GM12872 (cell line): ENCODE measurements around the gene RAD18.

Experiments
- CTCF ChIP-seq: IDR thresholded peaks from 3 replicates; pipeline ENCODE4 v1.5.1; 2011; ENCODE audit warnings: low read depth, mild to moderate bottlenecking, low read length, moderate library complexity; ENCODE audit not compliant: insufficient read depth

Gene RAD18

GRCh38 chr3:8997151-8997550, 33.9 kb upstream of the RAD18 start:
- TF ChIP-seq CTCF = no peak

GRCh38 chr3:8996681-8997121, 33.4 kb upstream of the RAD18 start:
- no peak for TF ChIP-seq CTCF

- no peak for TF ChIP-seq CTCF
Measured at GRCh38 chr3:8996216-8996615, 32.9 kb upstream of the RAD18 start.

GRCh38 chr3:8994226-8994625, 31.0 kb upstream of the RAD18 start:
- no peak for TF ChIP-seq CTCF

- no peak for TF ChIP-seq CTCF
Measured at GRCh38 chr3:8993331-8993730, 30.1 kb upstream of the RAD18 start.

- no peak for TF ChIP-seq CTCF
Measured at GRCh38 chr3:8992854-8993253, 29.6 kb upstream of the RAD18 start.

GRCh38 chr3:8992199-8992598, 28.9 kb upstream of the RAD18 start:
- no peak for TF ChIP-seq CTCF
